ENCODE results near the gene KRT76.
"Not testable (repeated sequence)": the region's sequence is repeated elsewhere in the genome, so short reads cannot be mapped to it uniquely, and the experiment has no call there.

KRT76 gene

DNA sequence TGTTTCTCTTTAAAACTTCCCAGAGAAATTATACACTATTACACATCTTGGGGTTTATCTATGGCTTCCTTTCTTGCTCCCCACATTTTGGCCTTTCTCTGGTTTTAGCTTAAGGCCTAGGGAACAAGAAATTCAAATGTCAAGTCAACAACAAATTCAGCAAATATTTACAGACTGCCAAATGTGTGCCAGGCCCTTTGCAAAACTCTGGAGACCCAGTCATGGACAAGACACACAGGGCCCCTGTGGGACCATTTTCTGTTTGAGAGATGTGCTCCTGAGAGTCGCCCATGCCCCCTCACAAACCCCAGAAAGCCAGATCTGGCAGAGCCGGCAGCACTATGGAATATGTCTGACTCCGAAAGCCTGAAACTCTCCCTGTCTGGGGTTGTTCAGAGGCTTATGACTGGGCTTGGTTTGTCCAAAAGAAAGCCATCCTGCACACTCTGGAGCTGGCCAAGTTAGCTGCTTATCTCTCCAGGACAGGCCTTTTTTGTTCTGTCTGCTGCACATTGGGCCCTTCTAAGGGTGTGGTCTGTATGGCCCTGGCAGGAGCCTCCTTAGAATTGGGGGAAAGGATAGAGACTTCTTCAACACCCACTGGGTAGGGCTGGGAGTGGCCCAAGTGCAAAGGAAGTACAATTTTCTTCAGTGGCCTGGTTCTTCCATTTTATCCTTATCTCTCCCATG is 19.8 kb upstream of the KRT76 start:
- no peak for FAIRE-seq

DNA sequence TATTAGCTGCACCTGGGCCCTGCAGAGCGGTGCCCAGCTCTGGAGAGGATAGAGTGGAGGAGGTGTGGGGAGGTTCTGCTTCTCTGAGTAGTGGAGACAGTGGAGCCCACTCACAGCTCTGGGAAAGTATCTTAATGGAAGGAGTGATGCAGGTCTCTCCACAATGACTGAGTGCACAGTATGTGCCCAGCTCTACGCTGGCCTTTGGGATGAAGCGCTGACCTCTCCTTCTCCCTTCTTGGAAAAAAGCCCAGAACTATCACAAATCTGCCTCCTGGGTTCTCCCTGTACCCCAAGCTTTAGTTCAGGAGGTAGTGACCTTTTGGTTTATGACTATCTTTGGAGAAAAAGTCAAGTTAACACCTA is 19.3 kb upstream of the KRT76 start:
- FAIRE-seq: no peak

DNA sequence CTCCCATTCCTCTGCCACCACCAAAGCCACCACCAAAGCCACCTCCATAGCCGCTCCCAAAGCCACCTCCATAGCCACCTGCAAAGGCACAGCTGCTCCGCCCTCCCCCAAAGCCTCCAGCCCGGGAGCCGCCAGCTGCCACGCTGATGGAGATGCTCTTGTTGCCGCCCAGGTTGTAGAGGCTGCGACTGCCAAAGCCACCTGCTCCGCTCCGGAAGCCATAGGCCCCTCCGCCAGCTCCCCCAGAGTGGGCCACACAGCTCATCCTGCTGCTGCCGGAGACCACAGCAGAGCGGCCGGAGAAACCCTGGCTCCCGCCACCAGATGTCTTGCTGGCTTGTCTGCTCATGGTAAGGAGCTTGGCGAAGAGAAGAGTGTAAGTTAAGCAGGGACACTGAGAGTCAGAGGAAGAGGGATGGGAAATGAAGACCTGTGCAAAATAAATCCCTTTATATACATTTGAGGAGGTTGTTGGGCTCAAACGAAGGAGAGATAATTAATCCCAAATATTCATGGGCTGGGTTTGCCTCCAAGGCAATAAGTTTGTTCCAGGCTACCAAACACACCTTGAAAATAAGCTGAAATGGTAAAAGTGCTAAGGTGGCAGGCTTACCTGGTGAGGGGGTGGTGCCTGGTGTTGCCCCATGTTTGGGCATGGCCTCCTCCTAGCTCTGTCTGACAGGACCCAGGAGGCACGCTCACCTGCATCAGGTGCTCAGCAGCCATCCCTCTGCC is 18.7 kb upstream of the KRT76 start, which contains the start of gene KRT3:
TSS of gene KRT3 (minus strand) at position 424 of the 735 bp plus-strand sequence. CDS start at position 349, 75 bp downstream.
- no peak for FAIRE-seq

DNA sequence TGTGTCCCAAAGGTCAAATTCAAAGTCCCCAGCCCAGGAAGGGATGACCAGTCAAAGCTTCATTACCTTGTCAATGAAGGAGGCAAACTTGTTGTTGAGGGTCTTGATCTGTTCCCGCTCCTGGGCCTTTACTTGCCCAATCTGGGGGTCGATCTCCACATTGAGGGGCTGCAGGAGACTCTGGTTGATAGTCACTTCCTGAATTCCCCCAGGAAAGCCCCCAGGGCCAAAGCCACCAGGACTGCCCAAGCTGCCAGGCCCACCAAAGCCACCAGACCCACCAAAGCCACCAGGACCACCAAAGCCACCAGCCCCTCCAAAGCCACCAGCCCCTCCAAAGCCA is 18.2 kb upstream of the KRT76 start:
- not testable (repeated sequence) for FAIRE-seq

DNA sequence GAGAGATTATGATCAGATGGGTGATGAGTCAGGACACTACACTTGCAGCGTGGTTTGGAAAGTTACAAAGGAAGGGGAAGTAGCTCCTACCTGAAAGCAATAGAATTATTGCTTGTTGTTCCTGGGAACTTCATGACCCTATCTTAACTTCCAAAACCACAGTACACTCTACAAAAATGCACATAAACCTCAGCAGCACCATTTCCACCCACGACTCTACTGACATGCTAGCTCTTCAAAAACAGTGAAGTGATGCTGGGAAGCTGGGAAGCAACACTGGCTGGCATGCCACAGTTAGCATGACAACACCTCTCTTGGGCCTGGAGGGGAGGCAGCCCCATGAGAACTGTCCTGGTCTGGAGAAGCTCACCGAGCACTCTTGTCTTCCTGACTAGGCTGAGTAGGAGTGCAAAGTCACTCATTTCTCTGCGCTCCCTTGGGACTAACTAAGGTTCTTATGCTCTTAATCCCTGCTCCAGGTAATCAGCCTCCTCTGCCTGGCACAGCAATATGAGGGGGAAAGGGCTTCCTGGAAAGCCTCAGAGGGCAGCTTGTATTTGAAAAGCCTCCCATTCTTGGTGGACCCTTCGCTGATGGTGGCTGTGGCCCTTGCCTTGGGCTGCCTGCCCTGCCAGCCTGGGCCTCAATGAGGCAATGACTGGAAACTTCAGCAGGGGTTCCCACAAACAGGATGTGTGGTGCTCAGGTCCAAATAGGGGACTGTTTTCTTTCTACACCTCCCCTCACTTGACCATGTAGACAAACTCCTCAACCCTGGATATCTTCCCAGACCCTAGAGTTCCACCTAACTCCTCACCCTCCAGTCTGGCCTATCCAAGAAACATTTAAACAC is 17.6 kb upstream of the KRT76 start:
- FAIRE-seq: no peak

DNA sequence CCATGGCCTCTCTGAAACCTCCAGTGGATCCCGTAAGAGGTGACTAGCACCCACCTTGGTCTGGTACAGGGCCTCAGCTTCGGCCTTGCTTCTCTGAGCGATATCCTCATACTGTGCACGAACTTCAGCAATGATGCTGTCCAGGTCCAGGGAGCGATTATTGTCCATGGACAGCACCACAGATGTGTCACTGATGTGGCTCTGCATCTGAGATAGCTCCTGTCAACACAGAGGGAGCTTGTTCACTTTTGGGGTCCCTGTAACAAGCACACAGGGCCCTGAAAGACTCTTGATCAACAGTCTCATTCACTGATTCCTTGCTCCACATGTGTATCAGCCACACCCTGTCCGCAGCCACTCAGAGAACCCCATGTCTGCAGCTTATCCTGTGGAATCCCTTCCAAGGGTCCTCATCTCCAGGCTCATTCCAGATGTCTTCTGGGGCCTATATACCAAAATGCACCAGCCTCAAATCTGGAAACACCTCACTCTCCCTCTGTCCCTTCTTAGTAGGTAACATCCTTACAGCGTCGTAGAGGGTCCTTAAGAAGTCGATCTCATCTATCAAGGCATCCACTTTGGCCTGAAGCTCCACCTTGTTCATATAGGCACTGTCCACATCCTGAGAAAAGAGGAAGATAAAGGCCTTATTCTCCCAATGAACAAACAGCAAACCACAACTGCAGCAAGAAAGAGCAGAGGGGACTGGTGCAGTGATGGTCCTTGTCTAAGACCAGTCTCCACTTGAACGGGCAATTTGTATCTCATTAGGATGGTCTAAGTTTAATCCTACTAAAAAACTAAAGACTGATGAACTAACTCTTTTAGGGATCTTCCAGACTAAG is 15.3 kb upstream of the KRT76 start:
- no peak for FAIRE-seq

DNA sequence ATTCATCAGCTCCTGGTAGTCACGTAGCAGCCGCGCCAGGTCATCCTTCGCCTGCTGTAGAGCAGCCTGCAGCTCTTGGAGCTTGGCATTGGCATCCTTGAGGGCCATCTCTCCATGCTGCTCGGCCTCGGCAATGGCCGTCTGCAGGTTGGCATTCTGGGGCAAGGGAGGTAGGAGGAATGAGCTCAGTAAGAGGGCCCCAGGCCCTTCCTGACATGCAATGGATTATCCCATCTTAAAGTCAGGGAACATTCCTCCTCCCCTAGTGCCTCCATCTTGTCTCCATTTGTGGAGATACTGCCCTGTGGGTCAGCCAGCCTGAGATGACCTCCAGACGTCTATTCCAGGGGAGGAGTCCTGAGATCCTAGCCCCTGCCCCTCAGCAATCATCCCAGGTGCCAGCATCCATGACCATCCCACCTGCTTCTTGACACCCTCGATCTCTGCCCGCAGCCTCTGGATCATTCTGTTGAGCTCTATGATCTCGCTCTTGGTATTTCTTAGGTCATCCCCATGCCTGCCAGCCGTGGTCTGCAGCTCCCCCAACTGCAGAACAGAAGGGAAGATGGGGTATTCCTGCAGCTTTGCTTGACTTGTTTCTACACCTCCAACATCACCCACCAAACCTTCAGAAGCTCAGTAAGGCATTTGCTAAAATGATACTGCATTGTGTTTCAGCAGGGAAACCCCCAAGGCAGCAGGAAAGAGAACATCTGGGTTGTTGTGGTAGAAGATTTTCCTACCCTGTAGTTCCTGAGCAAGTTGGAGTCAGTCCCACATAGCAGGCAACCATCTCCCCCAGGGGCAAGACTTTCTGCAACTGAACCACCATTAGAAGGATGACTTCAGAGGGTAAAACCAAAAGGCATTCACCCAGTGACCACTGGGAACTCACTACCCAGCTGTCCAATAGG is 14.4 kb upstream of the KRT76 start:
- FAIRE-seq: no peak

DNA sequence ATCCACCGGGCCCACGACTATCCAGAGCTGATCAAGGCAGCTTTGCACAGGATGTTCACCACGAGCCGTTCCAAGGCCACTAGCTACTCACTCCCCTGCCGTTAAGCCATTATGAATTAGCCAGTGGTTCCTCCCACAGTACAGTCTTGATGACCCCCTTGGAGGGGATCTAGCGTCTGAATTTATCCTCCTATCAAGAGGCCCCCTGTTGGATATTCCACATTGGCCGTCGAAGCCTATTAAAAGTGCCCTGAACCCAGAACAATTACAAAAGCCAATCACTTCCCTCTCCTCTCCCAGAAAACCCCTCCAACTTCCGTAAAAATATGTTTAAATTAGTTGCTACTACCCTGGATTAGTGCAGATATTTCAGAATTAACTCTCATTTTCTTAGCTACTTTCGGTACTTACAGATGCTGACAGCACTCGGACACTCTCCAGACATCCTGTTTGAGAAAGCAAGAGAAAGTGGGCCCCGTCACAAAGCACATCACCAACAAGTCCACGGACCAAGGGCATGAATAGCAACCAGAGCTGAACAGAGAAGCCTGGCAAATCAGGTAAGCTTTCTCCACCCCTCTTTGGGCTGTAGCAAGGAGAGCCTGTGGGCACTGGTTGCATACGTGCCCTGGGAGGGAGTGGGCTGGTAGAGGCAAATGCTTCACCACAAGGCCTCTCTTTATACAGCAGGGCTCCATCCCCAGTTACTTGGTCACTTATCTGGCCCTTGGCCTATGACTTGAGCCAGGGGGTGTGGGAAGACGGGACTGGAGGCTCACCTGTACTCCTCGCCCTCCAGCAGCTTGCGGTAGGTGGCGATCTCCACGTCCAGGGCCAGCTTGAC is 13.5 kb upstream of the KRT76 start:
- no peak for FAIRE-seq

DNA sequence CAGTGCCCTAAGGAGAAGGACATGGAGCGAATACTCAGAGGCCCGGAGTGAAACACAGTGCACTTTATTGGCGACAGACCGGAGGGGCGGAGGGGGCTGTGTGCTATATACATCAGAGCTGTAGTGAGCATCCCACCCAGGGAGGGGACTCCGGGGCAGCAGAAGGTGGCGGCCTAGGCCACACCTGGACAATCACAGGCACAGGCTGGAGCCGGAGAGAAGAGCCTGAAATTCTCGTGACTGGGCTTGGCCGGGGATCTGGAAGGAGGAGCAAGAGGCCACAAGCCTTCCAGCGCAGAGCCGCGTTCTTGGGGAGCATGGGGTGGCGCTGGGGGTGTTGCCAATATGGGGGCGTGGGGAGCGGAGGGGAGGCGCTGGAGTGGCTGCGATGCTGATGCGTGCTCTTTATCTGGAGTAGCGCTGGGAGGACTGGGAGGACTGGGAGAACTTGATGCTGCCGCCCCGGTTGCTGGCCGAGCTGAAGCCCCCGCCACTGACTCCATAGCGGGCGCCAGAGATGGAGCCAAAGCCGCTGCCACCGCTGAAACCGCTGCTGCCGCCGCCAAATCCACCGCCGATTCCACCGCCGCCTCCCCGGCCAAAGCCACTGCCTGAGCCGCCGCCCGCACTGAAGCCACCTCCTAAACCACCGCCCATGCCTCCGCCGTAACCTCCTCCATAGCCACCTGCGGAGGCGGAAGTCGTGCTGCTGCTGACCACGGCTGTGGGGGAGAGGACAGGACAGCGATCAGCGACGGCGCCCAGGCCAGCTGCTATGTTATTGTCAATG is 12.7 kb upstream of the KRT76 start:
- no peak for FAIRE-seq

DNA sequence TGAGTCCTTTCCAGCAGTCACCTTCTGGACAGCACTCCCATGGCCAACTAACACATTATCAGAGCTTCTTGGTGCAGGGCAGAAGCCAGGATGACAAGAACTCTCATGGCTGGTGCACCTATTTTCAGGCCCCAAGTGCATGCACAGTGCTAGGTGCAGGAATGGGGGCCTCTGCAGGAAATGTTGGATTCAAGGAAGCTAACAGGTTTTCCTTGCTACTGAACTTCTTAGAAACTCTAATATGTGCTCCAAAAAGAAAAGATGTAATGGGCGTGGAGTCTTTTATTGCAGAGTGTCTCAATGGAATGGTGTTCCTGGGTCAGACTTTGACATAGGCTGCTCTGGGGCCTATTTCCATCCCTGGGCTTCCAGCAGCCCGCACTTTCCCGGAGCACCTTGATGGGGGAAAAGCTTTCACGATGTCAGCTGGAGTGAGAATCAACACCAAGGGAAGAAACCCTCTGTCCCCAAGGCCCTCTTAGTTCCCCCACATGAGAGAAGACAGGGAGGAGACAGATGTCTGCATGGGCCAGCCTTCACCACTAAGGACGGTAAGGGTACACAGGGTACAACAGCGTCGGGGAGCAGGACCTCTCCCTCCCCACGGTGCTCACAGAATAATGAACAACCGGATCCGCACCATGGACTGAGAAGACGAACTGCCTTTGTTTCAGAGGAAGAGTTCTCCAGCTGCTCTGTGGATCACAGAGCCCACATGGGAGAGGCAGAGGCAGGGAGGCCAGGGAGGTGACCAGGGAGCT is 11.9 kb upstream of the KRT76 start:
- no peak for FAIRE-seq

DNA sequence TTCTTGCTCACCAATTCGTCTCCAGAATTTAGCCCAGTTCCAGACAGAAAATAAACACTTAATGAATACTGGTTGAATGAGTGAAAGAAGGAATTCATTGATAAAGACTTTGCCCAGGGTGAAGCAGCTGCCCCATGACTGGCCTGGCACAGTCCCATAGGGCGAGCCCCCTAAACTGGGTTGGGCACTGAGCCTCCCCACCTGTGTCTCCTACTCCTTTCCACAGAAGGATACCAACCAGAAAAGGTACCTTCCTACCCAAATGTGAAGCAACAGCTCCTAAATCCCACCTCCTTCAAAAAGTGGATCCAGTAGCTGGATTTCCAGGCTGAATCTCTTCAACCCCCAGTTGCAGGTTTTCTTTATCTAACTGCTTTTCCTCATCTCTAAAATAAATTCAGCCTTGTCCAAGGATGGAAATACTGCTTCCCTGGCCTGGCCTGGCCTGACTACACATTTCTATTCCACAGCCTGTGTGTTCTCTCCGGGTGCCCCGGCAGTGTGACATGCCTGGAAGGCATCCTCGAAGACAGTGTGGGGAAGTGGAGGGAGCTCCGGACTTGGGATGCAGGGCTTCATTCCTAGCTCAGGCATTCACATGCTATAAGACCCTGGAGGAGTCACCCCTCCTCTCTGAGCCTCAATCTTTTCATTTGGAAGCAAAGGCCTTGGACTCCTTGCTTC is 11.2 kb upstream of the KRT76 start:
- no peak for FAIRE-seq

DNA sequence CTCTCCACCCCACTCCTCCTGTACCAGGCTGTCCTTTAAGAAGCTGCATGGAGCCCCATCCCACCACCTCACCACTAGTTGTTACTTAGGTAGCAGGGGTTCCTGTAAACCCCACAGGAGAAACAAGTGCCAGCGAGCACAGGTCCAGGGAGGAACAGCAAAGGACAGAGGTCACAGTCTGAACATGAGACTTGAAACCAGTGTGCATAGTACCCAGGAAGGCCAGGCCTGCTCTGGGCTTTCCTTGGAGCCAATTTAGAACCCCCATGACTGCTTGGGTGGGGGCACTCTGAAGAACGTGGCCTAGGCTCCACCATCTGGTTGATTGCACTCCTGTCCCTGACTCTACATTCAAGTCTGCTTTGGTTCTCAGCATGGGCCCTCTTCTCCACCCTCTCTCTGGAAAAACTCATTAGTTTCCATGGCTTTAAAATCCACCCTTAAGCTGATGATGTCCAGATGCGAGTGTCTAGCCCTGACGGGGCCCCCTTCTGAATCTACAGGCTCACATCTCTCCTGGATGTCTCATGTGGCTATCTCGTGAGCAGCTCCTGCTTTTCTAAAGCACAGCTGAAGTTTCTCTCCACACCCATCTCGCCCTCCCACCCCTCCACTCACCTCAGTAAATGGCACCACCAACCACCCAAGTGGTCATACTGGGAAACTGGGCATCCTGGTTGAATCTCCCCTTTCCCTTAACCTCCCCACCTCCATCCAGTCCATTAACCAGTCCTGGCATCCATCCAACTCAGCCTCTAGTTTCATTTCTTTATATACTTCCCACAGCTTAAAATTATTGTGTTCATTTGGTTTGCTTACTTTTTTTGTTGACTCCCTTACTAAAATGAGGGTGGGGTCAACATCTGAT is 10.4 kb upstream of the KRT76 start:
- no peak for FAIRE-seq

DNA sequence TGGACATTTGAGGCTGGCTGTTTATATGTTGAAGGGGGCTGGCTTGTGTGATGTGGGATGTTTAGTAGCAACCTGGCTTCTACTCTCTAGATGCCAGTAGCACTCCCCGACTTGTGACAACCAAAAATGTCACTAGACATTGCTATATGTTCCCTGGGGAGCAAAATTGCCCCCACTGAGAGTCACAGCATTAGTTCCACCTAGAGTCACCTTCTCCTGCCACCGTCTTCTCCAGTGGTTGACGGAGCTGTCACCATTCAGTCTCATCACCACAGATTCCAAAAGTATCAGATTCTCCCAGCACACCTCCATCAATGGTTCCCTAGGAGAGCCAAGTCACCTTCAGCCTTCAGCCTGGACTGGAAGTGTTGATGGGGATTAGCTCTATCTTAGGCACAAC is 7.8 kb upstream of the KRT76 start:
- no peak for FAIRE-seq

DNA sequence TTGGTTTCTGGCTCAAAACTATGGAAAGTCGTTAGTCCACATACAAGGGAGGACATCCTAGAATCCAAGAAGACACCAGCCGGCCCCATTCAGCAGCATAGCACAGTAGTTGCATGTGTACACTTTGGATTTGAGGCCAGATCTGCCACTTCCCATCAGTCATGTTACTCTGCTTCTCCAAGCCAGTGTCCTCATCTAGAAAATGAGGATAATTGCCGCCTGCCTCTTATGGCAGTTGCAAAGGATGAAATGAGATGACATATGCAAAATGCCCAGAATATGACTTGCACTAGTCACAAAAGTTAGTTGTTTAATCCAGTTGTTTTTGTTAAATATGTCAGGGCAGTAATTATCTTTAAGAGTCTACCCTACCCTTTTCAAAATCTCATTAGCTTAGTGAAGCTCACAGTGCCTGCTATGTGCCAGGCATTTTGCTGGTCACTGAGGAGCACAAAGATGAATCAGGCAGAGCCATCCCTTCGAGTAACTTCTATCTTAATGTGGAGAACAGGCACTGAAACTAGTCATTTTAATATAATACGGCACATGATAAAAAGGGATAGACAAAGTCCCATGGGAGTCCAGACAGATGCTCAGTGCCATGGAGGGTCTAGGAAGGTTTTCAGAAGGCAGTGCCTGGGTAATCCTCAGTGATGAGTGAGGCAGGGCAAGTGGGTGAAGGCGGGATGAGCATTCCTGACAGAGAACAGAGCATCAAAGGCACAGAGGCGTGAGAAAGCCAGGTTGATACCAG is 6.6 kb upstream of the KRT76 start:
- FAIRE-seq: no peak

DNA sequence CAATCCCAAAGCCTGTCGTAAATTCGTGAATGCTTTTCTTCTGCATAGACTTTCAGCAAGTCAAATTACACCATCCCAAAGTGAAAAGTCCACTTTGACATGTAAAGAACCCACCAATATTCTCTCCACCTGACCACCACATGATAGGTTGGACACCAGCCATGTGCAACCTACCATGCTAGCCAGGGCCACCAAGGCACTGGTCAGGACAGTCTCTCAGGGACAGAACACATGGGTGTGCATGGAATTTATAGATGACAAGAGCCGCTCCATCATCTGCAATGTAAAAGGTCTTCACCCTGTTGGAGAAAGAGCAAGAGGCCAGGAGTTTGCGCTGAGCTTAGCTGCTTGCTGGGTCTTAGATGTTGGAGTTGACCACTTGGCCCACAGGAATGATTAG is 5.4 kb upstream of the KRT76 start:
- FAIRE-seq: no peak

DNA sequence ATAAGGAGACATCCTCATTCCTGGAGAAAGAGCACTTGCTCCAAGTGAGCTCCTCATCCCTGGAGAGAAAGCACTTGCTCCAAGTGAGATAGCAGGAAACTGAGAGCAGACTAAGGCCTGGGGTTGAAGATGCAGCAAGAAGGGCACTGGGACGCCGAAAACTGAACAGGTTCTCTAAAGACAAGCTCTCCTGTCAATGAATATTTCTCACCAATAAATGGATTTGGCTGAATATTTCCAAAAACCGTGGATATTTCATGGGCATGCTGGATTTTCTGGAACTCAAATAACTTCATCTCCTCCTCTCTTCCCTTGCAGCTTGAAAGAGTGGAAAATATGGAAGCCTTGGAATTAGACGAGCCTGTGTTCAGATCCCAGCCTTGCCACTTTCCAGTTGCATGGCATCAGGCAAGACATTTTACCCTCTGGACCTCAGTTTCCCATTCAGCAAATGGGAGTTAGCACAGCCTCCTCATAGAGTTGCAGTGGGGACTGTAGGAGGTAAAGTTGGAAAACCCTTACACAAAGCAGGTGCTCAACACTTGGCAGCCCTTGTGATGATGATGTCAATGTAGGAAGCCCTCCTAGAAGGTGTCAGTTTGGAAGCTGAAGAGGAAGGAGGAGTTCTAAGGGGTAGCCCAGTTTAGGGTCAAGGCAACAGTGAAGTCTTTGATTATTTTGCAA is 4.4 kb upstream of the KRT76 start:
- no peak for FAIRE-seq
